GF-D8 (cell line): Measurements from ENCODE around the gene FARS2.

Experiments
- DNase-seq: peaks from one replicate; lab custom pipeline; 2025; lab: John Stamatoyannopoulos, UW

FARS2 gene

GRCh38 chr6:5260661-5261544, at the start of gene FARS2, which contains the start of gene LYRM4:
Gene FARS2, plus strand, starts transcription at chr6:5261513.
Gene LYRM4, minus strand, starts transcription at chr6:5260950. Its CDS starts 217 bp downstream, at chr6:5260733.
- DNase-seq: peak; percentile 67

- no peak for DNase-seq
Measured at GRCh38 chr6:5213836-5214235, 47.5 kb upstream of the FARS2 start.

GRCh38 chr6:5214570-5215052, 46.7 kb upstream of the FARS2 start:
- no peak for DNase-seq

- no peak for DNase-seq
Measured at GRCh38 chr6:5215159-5215558, 46.2 kb upstream of the FARS2 start.

- DNase-seq: no peak
Measured at GRCh38 chr6:5215799-5216198, 45.5 kb upstream of the FARS2 start.

GRCh38 chr6:5217356-5217755, 44.0 kb upstream of the FARS2 start:
- DNase-seq: no peak

- DNase-seq: no peak
Measured at GRCh38 chr6:5219011-5219691, 42.2 kb upstream of the FARS2 start.

GRCh38 chr6:5220443-5220842, 40.9 kb upstream of the FARS2 start:
- no peak for DNase-seq

- no peak for DNase-seq
Measured at GRCh38 chr6:5223309-5223708, 38.0 kb upstream of the FARS2 start.

- DNase-seq: no peak
Measured at GRCh38 chr6:5229356-5229755, 32.0 kb upstream of the FARS2 start.

- peak; percentile 21 for DNase-seq
Measured at GRCh38 chr6:5230081-5230480, 31.2 kb upstream of the FARS2 start.

GRCh38 chr6:5231289-5231688, 30.0 kb upstream of the FARS2 start:
- no peak for DNase-seq

GRCh38 chr6:5234874-5235273, 26.4 kb upstream of the FARS2 start:
- DNase-seq: no peak

GRCh38 chr6:5235830-5236229, 25.5 kb upstream of the FARS2 start:
- DNase-seq: no peak

GRCh38 chr6:5237805-5238204, 23.5 kb upstream of the FARS2 start:
- no peak for DNase-seq

GRCh38 chr6:5238336-5238735, 23.0 kb upstream of the FARS2 start:
- DNase-seq: no peak

GRCh38 chr6:5241252-5241651, 20.1 kb upstream of the FARS2 start:
- no peak for DNase-seq

- DNase-seq: no peak
Measured at GRCh38 chr6:5243069-5243468, 18.2 kb upstream of the FARS2 start.

- DNase-seq: no peak
Measured at GRCh38 chr6:5246141-5247097, 14.9 kb upstream of the FARS2 start.

GRCh38 chr6:5247201-5247600, 14.1 kb upstream of the FARS2 start:
- DNase-seq: no peak

GRCh38 chr6:5248302-5249098, 12.8 kb upstream of the FARS2 start:
- DNase-seq: no peak
